BLaER1 treated with 17β-estradiol and CSF1 and Interleukin-3, amounts not matched to agents 10 nM and 100 nM (cell line): ENCODE data around the gene FAM32A.

Source experiments
- H3K27ac ChIP-seq, 11 experiments: shearing (Covaris generic); formaldehyde crosslinking; 2 replicates each; pipeline ENCODE4 v1.8.1; 2022
- H3K27me3 ChIP-seq, 11 experiments: shearing (Covaris generic); formaldehyde crosslinking; 2 replicates each; pipeline ENCODE4 v1.8.1; 2022
- H3K36me3 ChIP-seq, 11 experiments: shearing (Covaris generic); formaldehyde crosslinking; 2 replicates each; pipeline ENCODE4 v1.8.1; 2022
- H3K4me1 ChIP-seq, 10 experiments: shearing (Covaris generic); formaldehyde crosslinking; 2 replicates each; pipeline ENCODE4 v1.8.1; 2022
- H3K4me2 ChIP-seq, 11 experiments: shearing (Covaris generic); formaldehyde crosslinking; 2 replicates each; pipeline ENCODE4 v1.8.1; 2022
- H3K4me3 ChIP-seq, 10 experiments: shearing (Covaris generic); formaldehyde crosslinking; 2 replicates each; pipeline ENCODE4 v1.8.1; 2022
- H3K9ac ChIP-seq, 11 experiments: shearing (Covaris generic); formaldehyde crosslinking; 2 replicates each; pipeline ENCODE4 v1.8.1; 2022
- H3K9me3 ChIP-seq, 11 experiments: shearing (Covaris generic); formaldehyde crosslinking; replicated peaks in 1 of 11; 2 replicates each; pipeline ENCODE4 v1.8.1; 2022
- H4K20me1 ChIP-seq, 11 experiments: shearing (Covaris generic); formaldehyde crosslinking; 2 replicates each; pipeline ENCODE4 v1.8.1; 2022
- Cebpa-rat ChIP-seq, 11 experiments: shearing (Covaris generic); IDR thresholded peaks; 2 replicates each; pipeline ENCODE4 v1.8.1; 2022

FAM32A gene

GRCh38 chr19:16156904-16157303 lies 28.3 kb upstream of the FAM32A start:
- Histone ChIP-seq H4K20me1 (no peaks in the 10 kb centered on the region), H3K27me3 (no peaks in the 10 kb centered on the region), H3K27ac (peak overlapping the region in 10 of 11 experiments; percentile 47 to 77 (median 68); a peak in 21 of 22 replicates), H3K4me2 (peak overlapping the region; percentile 57 to 81 (median 67)), H3K4me3 (no peak overlapping the region), H3K9me3 (peaks cover 0 to 17% (median 0%) of the 10 kb centered on the region in 11 experiments; a peak in 5 of 22 replicates), H3K4me1 (peaks cover 28 to 100% (median 90%) of the 10 kb centered on the region in 10 experiments), H3K9ac (peak overlapping the region in 10 of 11 experiments; percentile 30 to 64 (median 49); a peak in 19 of 22 replicates), H3K36me3 (peaks cover 0 to 68% (median 53%) of the 10 kb centered on the region in 11 experiments; a peak in 18 of 22 replicates)
- no peak for TF ChIP-seq Cebpa-rat (IDR thresholded peaks at IDR 0.05)

- H3K36me3 ChIP-seq = peaks cover 0 to 61% (median 47%) of the 10 kb centered on the region in 11 experiments; a peak in 18 of 22 replicates
- peaks cover 0 to 16% (median 0%) of the 10 kb centered on the region in 11 experiments; a peak in 5 of 22 replicates for H3K9me3 ChIP-seq
- H3K4me1 ChIP-seq = peaks cover 28 to 100% (median 85%) of the 10 kb centered on the region in 10 experiments
- H3K4me3 ChIP-seq = no peak overlapping the region
- peak overlapping the region in 10 of 11 experiments; percentile 47 to 77 (median 68); a peak in 21 of 22 replicates for H3K27ac ChIP-seq
- no peaks in the 10 kb centered on the region for H3K27me3 ChIP-seq
- H3K9ac ChIP-seq = peak overlapping the region in 10 of 11 experiments; percentile 30 to 64 (median 49); a peak in 16 of 22 replicates
- no peaks in the 10 kb centered on the region for H4K20me1 ChIP-seq
- peak overlapping the region; percentile 57 to 81 (median 67) for H3K4me2 ChIP-seq
- TF ChIP-seq Cebpa-rat (IDR thresholded peaks at IDR 0.05) = no peak
Observed at GRCh38 chr19:16157601-16158000, 27.6 kb upstream of the FAM32A start.

- peaks cover 0 to 41% (median 27%) of the 10 kb centered on the region in 11 experiments; a peak in 18 of 22 replicates for H3K36me3 ChIP-seq
- peak overlapping the region in 7 of 11 experiments; percentile 19 to 61 (median 45); a peak in 10 of 22 replicates for H3K27ac ChIP-seq
- peak overlapping the region in 1 of 11 experiments; percentile 7; a peak in 1 of 22 replicates for H3K9ac ChIP-seq
- H3K4me1 ChIP-seq = peaks cover 28 to 93% (median 74%) of the 10 kb centered on the region in 10 experiments
- H3K9me3 ChIP-seq = peaks cover 0 to 3% (median 0%) of the 10 kb centered on the region in 11 experiments; a peak in 1 of 22 replicates
- H3K4me2 ChIP-seq = peak overlapping the region in 7 of 11 experiments; percentile 21 to 74 (median 57); a peak in 11 of 22 replicates
- no peak overlapping the region for H3K4me3 ChIP-seq
- H4K20me1 ChIP-seq = no peaks in the 10 kb centered on the region
- H3K27me3 ChIP-seq = no peaks in the 10 kb centered on the region
- TF ChIP-seq Cebpa-rat (IDR thresholded peaks at IDR 0.05) = no peak
Observed at GRCh38 chr19:16159655-16160054, 25.6 kb upstream of the FAM32A start.

- Histone ChIP-seq H3K9me3 (peaks cover 0 to 3% (median 0%) of the 10 kb centered on the region in 11 experiments; a peak in 1 of 22 replicates), H3K4me2 (peak overlapping the region in 8 of 11 experiments; percentile 7 to 74 (median 52); a peak in 14 of 22 replicates), H3K27ac (peak overlapping the region in 5 of 11 experiments; percentile 48 to 60 (median 50); a peak in 5 of 22 replicates), H3K9ac (0 out of 22 replicates have a peak overlapping the region, but pooled peaks of 1 of the 11 experiments have one; percentile 23), H4K20me1 (no peaks in the 10 kb centered on the region), H3K4me1 (peaks cover 26 to 88% (median 66%) of the 10 kb centered on the region in 10 experiments), H3K27me3 (no peaks in the 10 kb centered on the region), H3K4me3 (no peak overlapping the region), H3K36me3 (peaks cover 0 to 32% (median 18%) of the 10 kb centered on the region in 11 experiments; a peak in 15 of 22 replicates)
- no peak for TF ChIP-seq Cebpa-rat (IDR thresholded peaks at IDR 0.05)
Observed at GRCh38 chr19:16160445-16160942, 24.7 kb upstream of the FAM32A start.

- H3K4me2 ChIP-seq = peak overlapping the region in 8 of 11 experiments; percentile 7 to 74 (median 52); a peak in 14 of 22 replicates
- H3K27ac ChIP-seq = peak overlapping the region in 7 of 11 experiments; percentile 7 to 60 (median 48); a peak in 10 of 22 replicates
- TF ChIP-seq Cebpa-rat (IDR thresholded peaks at IDR 0.05) = no peak
- no peaks in the 10 kb centered on the region for H4K20me1 ChIP-seq
- no peaks in the 10 kb centered on the region for H3K27me3 ChIP-seq
- peak overlapping the region in 4 of 11 experiments; percentile 23 to 45 (median 32); a peak in 5 of 22 replicates for H3K9ac ChIP-seq
- peaks cover 0 to 27% (median 14%) of the 10 kb centered on the region in 11 experiments; a peak in 13 of 22 replicates for H3K36me3 ChIP-seq
- peaks cover 20 to 83% (median 61%) of the 10 kb centered on the region in 10 experiments for H3K4me1 ChIP-seq
- no peak overlapping the region for H3K4me3 ChIP-seq
- H3K9me3 ChIP-seq = peaks cover 0 to 3% (median 0%) of the 10 kb centered on the region in 11 experiments; a peak in 1 of 22 replicates
Observed at GRCh38 chr19:16160943-16161560, 24.2 kb upstream of the FAM32A start.

- Histone ChIP-seq H3K4me1 (peaks cover 12 to 75% (median 53%) of the 10 kb centered on the region in 10 experiments), H3K27me3 (no peaks in the 10 kb centered on the region), H3K27ac (0 out of 22 replicates have a peak overlapping the region, but pooled peaks of 1 of the 11 experiments have one; percentile 58), H3K9me3 (peaks cover 0 to 3% (median 0%) of the 10 kb centered on the region in 11 experiments; a peak in 1 of 22 replicates), H3K9ac (no peak overlapping the region), H3K4me3 (no peak overlapping the region), H4K20me1 (no peaks in the 10 kb centered on the region), H3K4me2 (peak overlapping the region in 7 of 11 experiments; percentile 26 to 74 (median 57); a peak in 10 of 22 replicates), H3K36me3 (peaks cover 0 to 19% (median 9%) of the 10 kb centered on the region in 11 experiments; a peak in 13 of 22 replicates)
- TF ChIP-seq Cebpa-rat (IDR thresholded peaks at IDR 0.05) = no peak
Observed at GRCh38 chr19:16161840-16162239, 23.4 kb upstream of the FAM32A start.

GRCh38 chr19:16164222-16164890 lies 20.9 kb upstream of the FAM32A start:
- H3K4me2 ChIP-seq = no peak overlapping the region; a peak in 1 of 22 replicates
- no peaks in the 10 kb centered on the region for H3K36me3 ChIP-seq
- no peak overlapping the region for H3K4me3 ChIP-seq
- no peaks in the 10 kb centered on the region for H3K27me3 ChIP-seq
- TF ChIP-seq Cebpa-rat (IDR thresholded peaks at IDR 0.05) = no peak
- H4K20me1 ChIP-seq = no peaks in the 10 kb centered on the region
- H3K27ac ChIP-seq = 0 out of 22 replicates have a peak overlapping the region, but pooled peaks of 1 of the 11 experiments have one; percentile 1
- H3K9me3 ChIP-seq = peaks cover 0 to 10% (median 5%) of the 10 kb centered on the region in 11 experiments; a peak in 14 of 22 replicates
- no peak overlapping the region for H3K9ac ChIP-seq
- peaks cover 13 to 72% (median 43%) of the 10 kb centered on the region in 10 experiments for H3K4me1 ChIP-seq

GRCh38 chr19:16166417-16166816 lies 18.8 kb upstream of the FAM32A start:
- no peaks in the 10 kb centered on the region for H3K27me3 ChIP-seq
- H3K4me3 ChIP-seq = no peak overlapping the region
- no peaks in the 10 kb centered on the region for H3K36me3 ChIP-seq
- no peak overlapping the region for H3K4me2 ChIP-seq
- H3K27ac ChIP-seq = no peak overlapping the region
- no peak overlapping the region for H3K9ac ChIP-seq
- H3K4me1 ChIP-seq = peaks cover 20 to 66% (median 32%) of the 10 kb centered on the region in 10 experiments
- peaks cover 0 to 10% (median 5%) of the 10 kb centered on the region in 11 experiments; a peak in 14 of 22 replicates for H3K9me3 ChIP-seq
- no peaks in the 10 kb centered on the region for H4K20me1 ChIP-seq
- TF ChIP-seq Cebpa-rat (IDR thresholded peaks at IDR 0.05) = no peak
